ENCODE data around the gene GYS2.

GYS2 gene

GRCh38 chr12:21502872-21503271 is 101.8 kb downstream of the GYS2 start:
- no peak for DNase-seq (ENCODE audit: low spot score)

GRCh38 chr12:21502164-21502496 is 102.5 kb downstream of the GYS2 start:
- peak; percentile 38 for DNase-seq (ENCODE audit: low spot score)

- DNase-seq (ENCODE audit: low spot score), result peak; percentile 98
Observed at GRCh38 chr12:21501258-21502163, 103.1 kb downstream of the GYS2 start, which contains the start of the genes GOLT1B and RECQL. TSS of gene GOLT1B (plus strand) at chr12:21501789. CDS start at chr12:21501924, 135 bp downstream. TSS of gene RECQL (minus strand) at chr12:21501635. CDS start at chr12:21499570, 2,065 bp downstream.

- DNase-seq (ENCODE audit: low spot score), result no peak
Observed at GRCh38 chr12:21500786-21501257, 103.8 kb downstream of the GYS2 start.

- no peak for DNase-seq (ENCODE audit: low spot score)
Observed at GRCh38 chr12:21499765-21500164, 104.9 kb downstream of the GYS2 start.

All from AG08395 (cell line).